Fibroblast of lung (primary cell): Measurements from ENCODE around the gene EFCAB6. TPM values are rescaled to one million over a fixed set of nuclear protein-coding genes. Genes with fewer than 3 reads are reported as not detected.

Experiments
- DNase-seq, 2 donors: peaks; one replicate each; pipeline versions ENCODE4 v3.0.0 to v3.0.0-alpha.2; 2010; ENCODE audit warnings: low read depth in 2 of 2
- H2AFZ ChIP-seq: 2 replicates; pipeline ENCODE4 v1.5.1; 2012; ENCODE audit warnings: low read length, control low read depth, inconsistent platforms
- H3K27ac ChIP-seq: 2 replicates; pipeline ENCODE4 v1.5.1; 2011; ENCODE audit warnings: low read length, control low read depth; ENCODE audit not compliant: insufficient read depth
- H3K27me3 ChIP-seq: 2 replicates; pipeline ENCODE4 v1.5.1; 2011; ENCODE audit warnings: mild to moderate bottlenecking, low read length; ENCODE audit not compliant: control insufficient read depth, insufficient read depth
- H3K36me3 ChIP-seq: 2 replicates; pipeline ENCODE4 v1.5.1; 2011; ENCODE audit warnings: low read length; ENCODE audit not compliant: control insufficient read depth, insufficient read depth
- H3K4me1 ChIP-seq: 2 replicates; pipeline ENCODE4 v1.5.1; 2011; ENCODE audit warnings: low read length; ENCODE audit not compliant: control insufficient read depth, insufficient read depth; ENCODE audit errors: extremely low read depth
- H3K4me2 ChIP-seq: 2 replicates; pipeline ENCODE4 v1.5.1; 2011; ENCODE audit warnings: low read length, control low read depth; ENCODE audit not compliant: insufficient read depth; ENCODE audit errors: extremely low read depth
- H3K4me3 ChIP-seq, 4 experiments: fragments of 200-600 bp in 1 of 4; sonication (generic) in 1 of 4; replicated peaks in 1 of 4; 2 replicates each; pipeline ENCODE4 v1.5.1; 2011 to 2016; ENCODE audit warnings: low read length in 4 of 4, low read depth in 3 of 4, mild to moderate bottlenecking in 3 of 4, control low read depth in 2 of 4, inconsistent platforms in 1 of 4, mixed read lengths in 1 of 4; ENCODE audit not compliant: insufficient read depth in 1 of 4; ENCODE audit errors: control extremely low read depth in 1 of 4
- H3K79me2 ChIP-seq: 2 replicates; pipeline ENCODE4 v1.5.1; 2012; ENCODE audit warnings: mild to moderate bottlenecking, low read length, inconsistent platforms; ENCODE audit not compliant: control insufficient read depth, insufficient read depth
- H3K9ac ChIP-seq: 2 replicates; pipeline ENCODE4 v1.5.1; 2011; ENCODE audit warnings: mild to moderate bottlenecking, low read length, control low read depth; ENCODE audit not compliant: insufficient read depth
- H3K9me3 ChIP-seq: 2 replicates; pipeline ENCODE4 v1.5.1; 2012; ENCODE audit warnings: low read depth, low read length; ENCODE audit not compliant: control insufficient read depth, insufficient read depth
- H4K20me1 ChIP-seq: 2 replicates; pipeline ENCODE4 v1.5.1; 2011; ENCODE audit warnings: low read length; ENCODE audit not compliant: control insufficient read depth, insufficient read depth; ENCODE audit errors: extremely low read depth
- CTCF ChIP-seq, 2 donors: IDR thresholded peaks in 1 of 2; conservative IDR thresholded peaks in 1 of 2; 1 replicate in 1 of 2; 2 replicates in 1 of 2; pipeline ENCODE4 v1.5.1; 2011 to 2012; ENCODE audit warnings: low read length in 2 of 2, control low read depth in 1 of 2, inconsistent platforms in 1 of 2, low read depth in 1 of 2, mild to moderate bottlenecking in 1 of 2
- EZH2 ChIP-seq: IDR thresholded peaks from 2 replicates; pipeline ENCODE4 v1.5.1; 2012; ENCODE audit warnings: low read length, control low read depth, mild to moderate bottlenecking; ENCODE audit errors: missing control alignments
- polyA plus RNA-seq, 2 donors: library from polyadenylated mRNA; depleted of rRNA in 1 of 2; stranded (reverse) in 1 of 2; unstranded in 1 of 2; fragments of >200 nt; gene quantifications; 2 replicates each; pipeline ENCODE4 v1.2.1, GENCODE V29; 2011 to 2012; ENCODE audit warnings: missing spikeins in 1 of 2
- total RNA-seq: library from RNA; depleted of rRNA; stranded (reverse); fragments of >200 nt; gene quantifications from 2 replicates; pipeline ENCODE4 v1.2.1, GENCODE V29; 2014

Gene EFCAB6
- total and polyA plus RNA-seq, 2 donors (not counting 1 experiment from before 2014, with no cell fraction given): 1.0 to 1.5 TPM

GRCh38 chr22:43747058-43747457 lies 65.0 kb downstream of the EFCAB6 start:
- TF ChIP-seq CTCF (conservative IDR thresholded peaks at IDR 0.05 in 1 of 2, IDR thresholded peaks at IDR 0.05 in 1 of 2; ENCODE audit: low read depth in 1 of 2, low read length in 2 of 2) (no peak), EZH2 (no peak)
- Histone ChIP-seq H3K4me1 (no peaks in the 10 kb centered on the region), H3K79me2 (no peaks in the 10 kb centered on the region), H3K36me3 (no peaks in the 10 kb centered on the region), H3K4me3 (no peak overlapping the region), H3K27ac (no peak overlapping the region), H3K27me3 (no peaks in the 10 kb centered on the region), H3K4me2 (no peak overlapping the region), H3K9me3 (no peaks in the 10 kb centered on the region), H4K20me1 (no peaks in the 10 kb centered on the region), H2AFZ (no peak overlapping the region), H3K9ac (no peak overlapping the region)
- DNase-seq: no peak

DNA sequence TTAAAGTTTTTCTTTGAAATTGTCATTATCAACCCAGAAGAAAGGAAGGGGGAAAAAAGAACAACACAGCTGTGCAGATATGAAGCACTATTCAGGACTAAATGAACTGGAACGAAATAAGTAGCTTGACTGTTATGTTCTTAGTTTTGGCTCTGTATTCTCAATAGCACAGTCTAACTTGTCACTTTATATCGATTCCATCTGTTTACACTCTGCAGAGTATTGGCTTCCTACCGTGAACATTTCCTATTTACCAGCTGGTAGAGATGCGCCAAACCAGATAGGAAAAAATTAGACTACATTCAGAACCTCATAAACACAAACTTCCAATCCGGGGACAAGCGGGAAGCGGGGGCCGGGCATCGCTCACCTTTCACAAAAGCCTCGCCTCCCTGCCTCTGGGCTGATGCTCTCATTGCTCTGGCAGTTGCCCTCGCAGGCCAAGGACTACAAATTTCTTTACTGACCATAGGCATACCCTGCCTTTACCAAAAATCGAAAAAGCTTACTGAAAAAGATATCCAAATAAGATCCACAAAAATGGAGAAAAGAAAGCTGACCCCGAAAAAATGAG lies 66.2 kb downstream of the EFCAB6 start:
- Histone ChIP-seq H3K9ac (no peak overlapping the region), H4K20me1 (no peaks in the 10 kb centered on the region), H3K27me3 (no peaks in the 10 kb centered on the region), H3K4me2 (no peak overlapping the region), H3K79me2 (no peaks in the 10 kb centered on the region), H3K4me1 (no peaks in the 10 kb centered on the region), H3K9me3 (no peaks in the 10 kb centered on the region), H3K36me3 (no peaks in the 10 kb centered on the region), H3K4me3 (no peak overlapping the region), H3K27ac (no peak overlapping the region), H2AFZ (no peak overlapping the region)
- no peak for DNase-seq
- no peak for TF ChIP-seq CTCF (conservative IDR thresholded peaks at IDR 0.05 in 1 of 2, IDR thresholded peaks at IDR 0.05 in 1 of 2; ENCODE audit: low read depth in 1 of 2, low read length in 2 of 2)
- TF ChIP-seq EZH2: no peak

GRCh38 chr22:43745411-43745770 lies 66.7 kb downstream of the EFCAB6 start:
- no peak overlapping the region for H3K27ac ChIP-seq
- no peaks in the 10 kb centered on the region for H3K36me3 ChIP-seq
- no peaks in the 10 kb centered on the region for H3K79me2 ChIP-seq
- no peak overlapping the region for H3K4me2 ChIP-seq
- H3K9me3 ChIP-seq: no peaks in the 10 kb centered on the region
- no peak for TF ChIP-seq CTCF (conservative IDR thresholded peaks at IDR 0.05 in 1 of 2, IDR thresholded peaks at IDR 0.05 in 1 of 2; ENCODE audit: low read depth in 1 of 2, low read length in 2 of 2)
- no peak for TF ChIP-seq EZH2
- H4K20me1 ChIP-seq: no peaks in the 10 kb centered on the region
- H3K9ac ChIP-seq: no peak overlapping the region
- no peaks in the 10 kb centered on the region for H3K4me1 ChIP-seq
- H3K27me3 ChIP-seq: peaks cover 3% of the 10 kb centered on the region
- DNase-seq: no peak
- H3K4me3 ChIP-seq: no peak overlapping the region
- H2AFZ ChIP-seq: no peak overlapping the region
